GM23338 (cell line): ENCODE data around the gene MKLN1. TPM values are rescaled to one million over a fixed set of nuclear protein-coding genes. Genes with fewer than 3 reads are reported as not detected.

ENCODE experiments used
- ETS1 ChIP-seq: IDR thresholded peaks from 2 replicates; pipeline ENCODE4 v1.6.1; 2016; ENCODE audit warnings: antibody characterized with exemption
- EZH2 ChIP-seq: fragments of 200-600 bp; sonication (generic); IDR thresholded peaks from one replicate; pipeline ENCODE4 v1.8.0; 2017; ENCODE audit warnings: antibody characterized with exemption, mild to moderate bottlenecking, low read depth; ENCODE audit not compliant: unreplicated experiment
- JUNB ChIP-seq: IDR thresholded peaks from one replicate; pipeline ENCODE4 v1.6.1; 2016; ENCODE audit warnings: antibody characterized with exemption; ENCODE audit not compliant: unreplicated experiment
- NANOG ChIP-seq: IDR thresholded peaks from 2 replicates; pipeline ENCODE4 v1.6.1; 2016; ENCODE audit warnings: antibody characterized with exemption, borderline replicate concordance
- POLR2AphosphoS5 ChIP-seq: IDR thresholded peaks from 2 replicates; pipeline ENCODE4 v1.6.1; 2016; ENCODE audit warnings: antibody characterized with exemption, low read depth
- polyA plus RNA-seq: library from polyadenylated mRNA; unstranded; fragments of >200 nt; fragmentation: Nextera tagmentation; extraction: Ambion mirVana; gene quantifications from 2 replicates; pipeline ENCODE4 v1.2.1, GENCODE V29; 2016
- total RNA-seq: library from RNA; depleted of rRNA; stranded (reverse); fragments of >200 nt; shearing (Covaris generic); gene quantifications from 2 replicates; pipeline ENCODE4 v1.2.3, GENCODE V29; 2014
- TF ChIP-seq, protein P1 (sequence below): fragments of 250-450 bp; sonication (Bioruptor Pico); IDR thresholded peaks from 2 replicates; pipeline ENCODE4 v1.5.0; 2020; ENCODE audit warnings: mild to moderate bottlenecking, moderate library complexity
- TF ChIP-seq, protein P2 (sequence below), 2 experiments: fragments of 200-600 bp in 1 of 2; sonication (generic) in 1 of 2; conservative IDR thresholded peaks; 2 replicates each; pipeline versions ENCODE4 v1.5.1 to v1.6.1; 2016 to 2017; ENCODE audit warnings: antibody characterized with exemption in 2 of 2, low read depth in 2 of 2, mild to moderate bottlenecking in 2 of 2, moderate library complexity in 1 of 2
- TF ChIP-seq, protein P3 (sequence below): IDR thresholded peaks from one replicate; pipeline ENCODE4 v1.6.1; 2018; ENCODE audit warnings: antibody characterized with exemption; ENCODE audit not compliant: unreplicated experiment

MKLN1 gene
- total and polyA plus RNA-seq, 2 experiments from 2014 or later: 25.3 to 46.5 TPM

GRCh38 chr7:131517218-131517923 lies 189.7 kb downstream of the MKLN1 start (continued):
- TF ChIP-seq, protein P1, sequence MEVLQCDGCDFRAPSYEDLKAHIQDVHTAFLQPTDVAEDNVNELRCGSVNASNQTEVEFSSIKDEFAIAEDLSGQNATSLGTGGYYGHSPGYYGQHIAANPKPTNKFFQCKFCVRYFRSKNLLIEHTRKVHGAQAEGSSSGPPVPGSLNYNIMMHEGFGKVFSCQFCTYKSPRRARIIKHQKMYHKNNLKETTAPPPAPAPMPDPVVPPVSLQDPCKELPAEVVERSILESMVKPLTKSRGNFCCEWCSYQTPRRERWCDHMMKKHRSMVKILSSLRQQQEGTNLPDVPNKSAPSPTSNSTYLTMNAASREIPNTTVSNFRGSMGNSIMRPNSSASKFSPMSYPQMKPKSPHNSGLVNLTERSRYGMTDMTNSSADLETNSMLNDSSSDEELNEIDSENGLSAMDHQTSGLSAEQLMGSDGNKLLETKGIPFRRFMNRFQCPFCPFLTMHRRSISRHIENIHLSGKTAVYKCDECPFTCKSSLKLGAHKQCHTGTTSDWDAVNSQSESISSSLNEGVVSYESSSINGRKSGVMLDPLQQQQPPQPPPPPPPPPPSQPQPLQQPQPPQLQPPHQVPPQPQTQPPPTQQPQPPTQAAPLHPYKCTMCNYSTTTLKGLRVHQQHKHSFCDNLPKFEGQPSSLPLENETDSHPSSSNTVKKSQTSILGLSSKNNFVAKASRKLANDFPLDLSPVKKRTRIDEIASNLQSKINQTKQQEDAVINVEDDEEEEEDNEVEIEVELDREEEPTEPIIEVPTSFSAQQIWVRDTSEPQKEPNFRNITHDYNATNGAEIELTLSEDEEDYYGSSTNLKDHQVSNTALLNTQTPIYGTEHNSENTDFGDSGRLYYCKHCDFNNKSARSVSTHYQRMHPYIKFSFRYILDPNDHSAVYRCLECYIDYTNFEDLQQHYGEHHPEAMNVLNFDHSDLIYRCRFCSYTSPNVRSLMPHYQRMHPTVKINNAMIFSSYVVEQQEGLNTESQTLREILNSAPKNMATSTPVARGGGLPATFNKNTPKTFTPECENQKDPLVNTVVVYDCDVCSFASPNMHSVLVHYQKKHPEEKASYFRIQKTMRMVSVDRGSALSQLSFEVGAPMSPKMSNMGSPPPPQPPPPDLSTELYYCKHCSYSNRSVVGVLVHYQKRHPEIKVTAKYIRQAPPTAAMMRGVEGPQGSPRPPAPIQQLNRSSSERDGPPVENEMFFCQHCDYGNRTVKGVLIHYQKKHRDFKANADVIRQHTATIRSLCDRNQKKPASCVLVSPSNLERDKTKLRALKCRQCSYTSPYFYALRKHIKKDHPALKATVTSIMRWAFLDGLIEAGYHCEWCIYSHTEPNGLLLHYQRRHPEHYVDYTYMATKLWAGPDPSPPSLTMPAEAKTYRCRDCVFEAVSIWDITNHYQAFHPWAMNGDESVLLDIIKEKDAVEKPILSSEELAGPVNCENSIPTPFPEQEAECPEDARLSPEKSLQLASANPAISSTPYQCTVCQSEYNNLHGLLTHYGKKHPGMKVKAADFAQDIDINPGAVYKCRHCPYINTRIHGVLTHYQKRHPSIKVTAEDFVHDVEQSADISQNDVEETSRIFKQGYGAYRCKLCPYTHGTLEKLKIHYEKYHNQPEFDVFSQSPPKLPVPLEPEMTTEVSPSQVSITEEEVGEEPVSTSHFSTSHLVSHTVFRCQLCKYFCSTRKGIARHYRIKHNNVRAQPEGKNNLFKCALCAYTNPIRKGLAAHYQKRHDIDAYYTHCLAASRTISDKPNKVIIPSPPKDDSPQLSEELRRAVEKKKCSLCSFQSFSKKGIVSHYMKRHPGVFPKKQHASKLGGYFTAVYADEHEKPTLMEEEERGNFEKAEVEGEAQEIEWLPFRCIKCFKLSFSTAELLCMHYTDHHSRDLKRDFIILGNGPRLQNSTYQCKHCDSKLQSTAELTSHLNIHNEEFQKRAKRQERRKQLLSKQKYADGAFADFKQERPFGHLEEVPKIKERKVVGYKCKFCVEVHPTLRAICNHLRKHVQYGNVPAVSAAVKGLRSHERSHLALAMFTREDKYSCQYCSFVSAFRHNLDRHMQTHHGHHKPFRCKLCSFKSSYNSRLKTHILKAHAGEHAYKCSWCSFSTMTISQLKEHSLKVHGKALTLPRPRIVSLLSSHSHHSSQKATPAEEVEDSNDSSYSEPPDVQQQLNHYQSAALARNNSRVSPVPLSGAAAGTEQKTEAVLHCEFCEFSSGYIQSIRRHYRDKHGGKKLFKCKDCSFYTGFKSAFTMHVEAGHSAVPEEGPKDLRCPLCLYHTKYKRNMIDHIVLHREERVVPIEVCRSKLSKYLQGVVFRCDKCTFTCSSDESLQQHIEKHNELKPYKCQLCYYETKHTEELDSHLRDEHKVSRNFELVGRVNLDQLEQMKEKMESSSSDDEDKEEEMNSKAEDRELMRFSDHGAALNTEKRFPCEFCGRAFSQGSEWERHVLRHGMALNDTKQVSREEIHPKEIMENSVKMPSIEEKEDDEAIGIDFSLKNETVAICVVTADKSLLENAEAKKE (CRISPR knock-in tag): no peak
- TF ChIP-seq, protein P2, sequence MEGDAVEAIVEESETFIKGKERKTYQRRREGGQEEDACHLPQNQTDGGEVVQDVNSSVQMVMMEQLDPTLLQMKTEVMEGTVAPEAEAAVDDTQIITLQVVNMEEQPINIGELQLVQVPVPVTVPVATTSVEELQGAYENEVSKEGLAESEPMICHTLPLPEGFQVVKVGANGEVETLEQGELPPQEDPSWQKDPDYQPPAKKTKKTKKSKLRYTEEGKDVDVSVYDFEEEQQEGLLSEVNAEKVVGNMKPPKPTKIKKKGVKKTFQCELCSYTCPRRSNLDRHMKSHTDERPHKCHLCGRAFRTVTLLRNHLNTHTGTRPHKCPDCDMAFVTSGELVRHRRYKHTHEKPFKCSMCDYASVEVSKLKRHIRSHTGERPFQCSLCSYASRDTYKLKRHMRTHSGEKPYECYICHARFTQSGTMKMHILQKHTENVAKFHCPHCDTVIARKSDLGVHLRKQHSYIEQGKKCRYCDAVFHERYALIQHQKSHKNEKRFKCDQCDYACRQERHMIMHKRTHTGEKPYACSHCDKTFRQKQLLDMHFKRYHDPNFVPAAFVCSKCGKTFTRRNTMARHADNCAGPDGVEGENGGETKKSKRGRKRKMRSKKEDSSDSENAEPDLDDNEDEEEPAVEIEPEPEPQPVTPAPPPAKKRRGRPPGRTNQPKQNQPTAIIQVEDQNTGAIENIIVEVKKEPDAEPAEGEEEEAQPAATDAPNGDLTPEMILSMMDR (conservative IDR thresholded peaks at IDR 0.05; ENCODE audit: low read depth in 2 of 2): no peak
- TF ChIP-seq NANOG (no peak), EZH2 (no peak), JUNB (no peak), ETS1 (no peak), POLR2AphosphoS5 (no peak)
- TF ChIP-seq, protein P3, sequence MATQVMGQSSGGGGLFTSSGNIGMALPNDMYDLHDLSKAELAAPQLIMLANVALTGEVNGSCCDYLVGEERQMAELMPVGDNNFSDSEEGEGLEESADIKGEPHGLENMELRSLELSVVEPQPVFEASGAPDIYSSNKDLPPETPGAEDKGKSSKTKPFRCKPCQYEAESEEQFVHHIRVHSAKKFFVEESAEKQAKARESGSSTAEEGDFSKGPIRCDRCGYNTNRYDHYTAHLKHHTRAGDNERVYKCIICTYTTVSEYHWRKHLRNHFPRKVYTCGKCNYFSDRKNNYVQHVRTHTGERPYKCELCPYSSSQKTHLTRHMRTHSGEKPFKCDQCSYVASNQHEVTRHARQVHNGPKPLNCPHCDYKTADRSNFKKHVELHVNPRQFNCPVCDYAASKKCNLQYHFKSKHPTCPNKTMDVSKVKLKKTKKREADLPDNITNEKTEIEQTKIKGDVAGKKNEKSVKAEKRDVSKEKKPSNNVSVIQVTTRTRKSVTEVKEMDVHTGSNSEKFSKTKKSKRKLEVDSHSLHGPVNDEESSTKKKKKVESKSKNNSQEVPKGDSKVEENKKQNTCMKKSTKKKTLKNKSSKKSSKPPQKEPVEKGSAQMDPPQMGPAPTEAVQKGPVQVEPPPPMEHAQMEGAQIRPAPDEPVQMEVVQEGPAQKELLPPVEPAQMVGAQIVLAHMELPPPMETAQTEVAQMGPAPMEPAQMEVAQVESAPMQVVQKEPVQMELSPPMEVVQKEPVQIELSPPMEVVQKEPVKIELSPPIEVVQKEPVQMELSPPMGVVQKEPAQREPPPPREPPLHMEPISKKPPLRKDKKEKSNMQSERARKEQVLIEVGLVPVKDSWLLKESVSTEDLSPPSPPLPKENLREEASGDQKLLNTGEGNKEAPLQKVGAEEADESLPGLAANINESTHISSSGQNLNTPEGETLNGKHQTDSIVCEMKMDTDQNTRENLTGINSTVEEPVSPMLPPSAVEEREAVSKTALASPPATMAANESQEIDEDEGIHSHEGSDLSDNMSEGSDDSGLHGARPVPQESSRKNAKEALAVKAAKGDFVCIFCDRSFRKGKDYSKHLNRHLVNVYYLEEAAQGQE: no peak
